H1 (cell line): ENCODE measurements around the gene BAIAP2L2. TPM values are rescaled to one million over a fixed set of nuclear protein-coding genes. Genes with fewer than 3 reads are reported as not detected.

ENCODE experiments used
- CTCF ChIA-PET: fragments of 300-600 bp; sonication (Branson Sonifier 250); formaldehyde crosslinking; loops from one replicate; lab custom pipeline; 2021; ENCODE audit not compliant: partially characterized antibody; lab: Charles Lee
- POLR2A ChIA-PET: fragments of 300-600 bp; sonication (Branson Sonifier 250); formaldehyde crosslinking; loops from one replicate; lab custom pipeline; 2021; ENCODE audit warnings: inconsistent platforms; ENCODE audit not compliant: partially characterized antibody; lab: Charles Lee
- DNase-seq, 2 experiments: peaks; one replicate each; pipeline versions ENCODE4 v3.0.0 to v3.0.0-alpha.2; 2010 to 2022; ENCODE audit warnings: low spot score in 2 of 2, low read depth in 1 of 2, mixed read lengths in 1 of 2
- FAIRE-seq: peaks from 2 replicates; lab custom pipeline; 2011; peaks lifted over from hg19 to GRCh38; lab: Jason Lieb, UNC
- H2AFZ ChIP-seq: 2 replicates; pipeline ENCODE4 v1.8.1; 2012; ENCODE audit warnings: low read length, inconsistent platforms
- H2AK5ac ChIP-seq: 2 replicates; pipeline ENCODE4 v1.6.1; 2013; ENCODE audit warnings: low read depth, low read length
- H2BK120ac ChIP-seq: replicated peaks from 2 replicates; pipeline ENCODE3; 2013; ENCODE audit warnings: low read depth, low read length, inconsistent platforms
- H2BK12ac ChIP-seq: 2 replicates; pipeline ENCODE4 v1.6.1; 2013; ENCODE audit warnings: low read depth, low read length
- H2BK15ac ChIP-seq: 2 replicates; pipeline ENCODE4 v1.6.1; 2013; ENCODE audit warnings: low read length
- H2BK20ac ChIP-seq: 2 replicates; pipeline ENCODE4 v1.6.1; 2013; ENCODE audit warnings: low read length
- H2BK5ac ChIP-seq: 2 replicates; pipeline ENCODE4 v1.6.1; 2013; ENCODE audit warnings: low read depth, low read length
- H3K14ac ChIP-seq: 2 replicates; pipeline ENCODE4 v1.6.1; 2013; ENCODE audit warnings: inconsistent platforms; ENCODE audit not compliant: insufficient read length
- H3K18ac ChIP-seq: 2 replicates; pipeline ENCODE4 v1.6.1; 2013; ENCODE audit warnings: low read length; ENCODE audit errors: extremely low read depth
- H3K23ac ChIP-seq: 2 replicates; pipeline ENCODE4 v1.6.1; 2013; ENCODE audit warnings: inconsistent platforms; ENCODE audit not compliant: insufficient read length
- H3K23me2 ChIP-seq: 2 replicates; pipeline ENCODE4 v1.6.1; 2013; ENCODE audit warnings: low read depth, low read length
- H3K27ac ChIP-seq: 2 replicates; pipeline ENCODE4 v1.6.1; 2011; ENCODE audit warnings: low read depth, low read length, inconsistent platforms
- H3K27me3 ChIP-seq, 4 experiments: replicated peaks in 1 of 4; 1 replicate in 1 of 4; 2 replicates in 3 of 4; pipeline versions ENCODE4 v1.6.1 to v1.8.1; 2011 to 2013; ENCODE audit warnings: low read length in 3 of 4, mild to moderate bottlenecking in 3 of 4, inconsistent platforms in 2 of 4, mixed read lengths in 2 of 4, moderate library complexity in 1 of 4; ENCODE audit not compliant: control insufficient read depth in 3 of 4, insufficient read depth in 3 of 4; ENCODE audit errors: extremely low read depth in 1 of 4
- H3K36me3 ChIP-seq, 4 experiments: 2 replicates each; pipeline versions ENCODE4 v1.6.1 to v1.8.1; 2011 to 2013; ENCODE audit warnings: mild to moderate bottlenecking in 4 of 4, low read length in 3 of 4, moderate library complexity in 2 of 4, control low read depth in 1 of 4, inconsistent platforms in 1 of 4; ENCODE audit not compliant: insufficient read depth in 4 of 4, control insufficient read depth in 2 of 4
- H3K4ac ChIP-seq: replicated peaks from 2 replicates; pipeline ENCODE3; 2013; ENCODE audit warnings: low read length, low read depth, mixed read lengths, inconsistent platforms; ENCODE audit not compliant: insufficient read length
- H3K4me1 ChIP-seq, 4 experiments: replicated peaks in 1 of 4; 1 replicate in 1 of 4; 2 replicates in 3 of 4; pipeline versions ENCODE4 v1.6.1 to v1.8.1; 2011 to 2013; ENCODE audit warnings: low read length in 3 of 4, inconsistent platforms in 2 of 4, mixed read lengths in 1 of 4; ENCODE audit not compliant: insufficient read depth in 4 of 4, control insufficient read depth in 3 of 4
- H3K4me2 ChIP-seq, 2 experiments: 2 replicates each; pipeline versions ENCODE4 v1.6.1 to v1.8.1; 2011 to 2013; ENCODE audit warnings: low read depth in 2 of 2, low read length in 2 of 2, control low read depth in 1 of 2, inconsistent platforms in 1 of 2, mild to moderate bottlenecking in 1 of 2; ENCODE audit not compliant: insufficient read depth in 1 of 2
- H3K4me3 ChIP-seq, 4 experiments: fragments of 200-600, 300-600 bp in 1 of 4; sonication (generic), shearing (Covaris generic), sonication (Bioruptor Twin) in 1 of 4; 2 replicates each; pipeline versions ENCODE4 v1.5.1 to v1.8.1; 2011 to 2016; ENCODE audit warnings: low read length in 4 of 4, low read depth in 3 of 4, control low read depth in 2 of 4, inconsistent platforms in 2 of 4, mild to moderate bottlenecking in 2 of 4, mixed read lengths in 1 of 4, moderate library complexity in 1 of 4; ENCODE audit not compliant: insufficient read depth in 2 of 4; ENCODE audit errors: extremely low read depth in 1 of 4
- H3K56ac ChIP-seq: replicated peaks from 2 replicates; pipeline ENCODE3; 2013; ENCODE audit warnings: low read depth, mild to moderate bottlenecking, mixed read lengths, low read length, inconsistent platforms; ENCODE audit not compliant: insufficient read length
- H3K79me1 ChIP-seq: 2 replicates; pipeline ENCODE4 v1.6.1; 2013; ENCODE audit warnings: low read depth, low read length, control low read depth
- H3K79me2 ChIP-seq, 2 experiments: 2 replicates each; pipeline versions ENCODE4 v1.6.1 to v1.8.1; 2012 to 2013; ENCODE audit warnings: low read length in 2 of 2, mild to moderate bottlenecking in 2 of 2, inconsistent platforms in 1 of 2; ENCODE audit not compliant: insufficient read depth in 2 of 2, control insufficient read depth in 1 of 2
- H3K9ac ChIP-seq, 4 experiments: replicated peaks in 1 of 4; 1 replicate in 1 of 4; 2 replicates in 3 of 4; pipeline versions ENCODE4 v1.6.1 to v1.8.1; 2011 to 2013; ENCODE audit warnings: low read depth in 3 of 4, low read length in 3 of 4, control low read depth in 2 of 4, mild to moderate bottlenecking in 2 of 4, moderate library complexity in 2 of 4, inconsistent platforms in 1 of 4; ENCODE audit errors: extremely low read depth in 1 of 4
- H3K9me3 ChIP-seq, 2 experiments: 2 replicates each; pipeline versions ENCODE4 v1.6.1 to v1.8.1; 2012 to 2013; ENCODE audit warnings: mild to moderate bottlenecking in 2 of 2, moderate library complexity in 2 of 2, control low read depth in 1 of 2, inconsistent platforms in 1 of 2, low read depth in 1 of 2, low read length in 1 of 2, mixed read lengths in 1 of 2; ENCODE audit not compliant: insufficient read depth in 2 of 2
- H4K20me1 ChIP-seq, 2 experiments: replicated peaks in 1 of 2; 2 replicates each; pipeline versions ENCODE3 to v1.8.1; 2011 to 2013; ENCODE audit warnings: inconsistent platforms in 2 of 2, low read length in 2 of 2, mild to moderate bottlenecking in 1 of 2; ENCODE audit not compliant: insufficient read depth in 2 of 2, control insufficient read depth in 1 of 2
- H4K5ac ChIP-seq: 2 replicates; pipeline ENCODE4 v1.6.1; 2013; ENCODE audit warnings: low read length, low read depth, mixed read lengths, inconsistent platforms; ENCODE audit not compliant: insufficient read length
- H4K8ac ChIP-seq: 2 replicates; pipeline ENCODE4 v1.8.0; 2013; ENCODE audit warnings: mild to moderate bottlenecking, moderate library complexity, low read length, inconsistent platforms; ENCODE audit not compliant: insufficient read depth; ENCODE audit errors: extremely low read depth
- H4K91ac ChIP-seq: replicated peaks from 2 replicates; pipeline ENCODE3; 2013; ENCODE audit warnings: low read length, mixed read lengths, inconsistent platforms; ENCODE audit not compliant: insufficient read length
- EGR1 ChIP-seq: IDR thresholded peaks from 2 replicates; pipeline ENCODE4 v1.6.1; 2011; ENCODE audit warnings: low read depth, low read length, borderline replicate concordance
- WGBS, 2 experiments: shearing (Covaris generic) in 1 of 2; methylation state at CpG; one replicate each; pipeline versions ENCODE4 v1.1.6 to v1.1.7; 2013 to 2015; ENCODE audit warnings: low lambda C conversion rate in 2 of 2, mixed read lengths in 2 of 2, inconsistent platforms in 1 of 2, low coverage in 1 of 2, missing lambda C conversion rate in 1 of 2; ENCODE audit not compliant: insufficient replicate concordance in 2 of 2, insufficient coverage in 1 of 2, insufficient read length in 1 of 2; ENCODE audit errors: extremely low coverage in 1 of 2, missing lambda C conversion rate in 1 of 2; 5-methylcytosine and 5-hydroxymethylcytosine counted together
- polyA plus RNA-seq, 7 experiments: library from polyadenylated mRNA; depleted of rRNA in 3 of 7; stranded (reverse) in 5 of 7; unstranded in 2 of 7; fragments of >200 nt in 5 of 7; fragments of 200-250 nt in 2 of 7; gene quantifications; 1 replicate in 5 of 7; 2 replicates in 1 of 7; 4 replicates in 1 of 7; pipeline versions ENCODE4 v1.2.1 to v1.2.3, GENCODE V29; 2011 to 2013; ENCODE audit warnings: missing spikeins in 2 of 7, mixed read lengths in 2 of 7
- total RNA-seq: library from RNA; stranded (reverse); fragmentation: NEBNext Ultra II Directional; extraction: Animal tissue kit (Norgen Biotek cat#: 25700); gene quantifications from 2 replicates; pipeline ENCODE4 v1.2.1, GENCODE V29; 2021

The BAIAP2L2 gene
- total and polyA plus RNA-seq, 2 of the 8 experiments (the other 6 are each of a cell fraction or from before 2014, with no cell fraction given), result 5.4 to 10.0 TPM

- no peak overlapping the region for H2BK15ac ChIP-seq
- no peak overlapping the region for H3K14ac ChIP-seq
- H2BK120ac ChIP-seq, result no peak overlapping the region
- no peaks in the 10 kb centered on the region for H3K23me2 ChIP-seq
- H3K9ac ChIP-seq, result no peak overlapping the region
- ChIA-PET POLR2A (interaction anchor here (1.1 to 1.9 kb wide), 3 partner anchors 9 to 12 kb away, joined by 4 to 6 read pairs (median 4); partner anchors contain the start of gene PICK1), CTCF (interaction anchor here (1.1 to 1.9 kb wide), 3 partner anchors 22 to 54 kb away, joined by 3 to 6 read pairs (median 3); no protein-coding TSS in a partner anchor)
- H3K4me3 ChIP-seq, result no peak overlapping the region
- no peak overlapping the region for H3K56ac ChIP-seq
- H2BK12ac ChIP-seq, result peak overlapping the region; percentile 39; the same call in 1 of the 2 replicates
- H3K4me1 ChIP-seq, result no peaks in the 10 kb centered on the region; a peak in 1 of 7 replicates
- no peak overlapping the region for H3K4me2 ChIP-seq
- H3K36me3 ChIP-seq, result no peaks in the 10 kb centered on the region
- H2AK5ac ChIP-seq, result no peak overlapping the region
- H3K27ac ChIP-seq, result no peak overlapping the region
- WGBS, 2 experiments, result 90% methylated on average over 14 of the region's 14 CpGs; no CpG with 5 or more reads in 1 of the 2 experiments
- no peak for TF ChIP-seq EGR1
- DNase-seq, result no peak
- FAIRE-seq, result no peak
- no peaks in the 10 kb centered on the region for H3K9me3 ChIP-seq
- H2BK20ac ChIP-seq, result no peak overlapping the region
- H4K8ac ChIP-seq, result peak overlapping the region; percentile 73
- no peak overlapping the region for H3K4ac ChIP-seq
- H4K20me1 ChIP-seq, result no peaks in the 10 kb centered on the region
- H3K23ac ChIP-seq, result no peak overlapping the region
- no peaks in the 10 kb centered on the region for H3K79me2 ChIP-seq
- H4K5ac ChIP-seq, result no peak overlapping the region
- H3K27me3 ChIP-seq, result no peaks in the 10 kb centered on the region
- H3K18ac ChIP-seq, result no peak overlapping the region
- no peaks in the 10 kb centered on the region for H3K79me1 ChIP-seq
- no peak overlapping the region for H4K91ac ChIP-seq
- H2BK5ac ChIP-seq, result no peak overlapping the region
- no peak overlapping the region for H2AFZ ChIP-seq
These were observed 64.3 kb downstream of the BAIAP2L2 start for GRCh38 chr22:38046070-38046748.
